Measurements from ENCODE around the gene ADCK2. TPM values are rescaled to one million over a fixed set of nuclear protein-coding genes. Genes with fewer than 3 reads are reported as not detected.
"Not testable (repeated sequence)": the region's sequence is repeated elsewhere in the genome, so short reads cannot be mapped to it uniquely, and the experiment has no call there.

The ADCK2 gene
- total RNA-seq, 2 donors from 2014 or later: 26.5 to 30.6 TPM

- TF ChIP-seq, protein P1, sequence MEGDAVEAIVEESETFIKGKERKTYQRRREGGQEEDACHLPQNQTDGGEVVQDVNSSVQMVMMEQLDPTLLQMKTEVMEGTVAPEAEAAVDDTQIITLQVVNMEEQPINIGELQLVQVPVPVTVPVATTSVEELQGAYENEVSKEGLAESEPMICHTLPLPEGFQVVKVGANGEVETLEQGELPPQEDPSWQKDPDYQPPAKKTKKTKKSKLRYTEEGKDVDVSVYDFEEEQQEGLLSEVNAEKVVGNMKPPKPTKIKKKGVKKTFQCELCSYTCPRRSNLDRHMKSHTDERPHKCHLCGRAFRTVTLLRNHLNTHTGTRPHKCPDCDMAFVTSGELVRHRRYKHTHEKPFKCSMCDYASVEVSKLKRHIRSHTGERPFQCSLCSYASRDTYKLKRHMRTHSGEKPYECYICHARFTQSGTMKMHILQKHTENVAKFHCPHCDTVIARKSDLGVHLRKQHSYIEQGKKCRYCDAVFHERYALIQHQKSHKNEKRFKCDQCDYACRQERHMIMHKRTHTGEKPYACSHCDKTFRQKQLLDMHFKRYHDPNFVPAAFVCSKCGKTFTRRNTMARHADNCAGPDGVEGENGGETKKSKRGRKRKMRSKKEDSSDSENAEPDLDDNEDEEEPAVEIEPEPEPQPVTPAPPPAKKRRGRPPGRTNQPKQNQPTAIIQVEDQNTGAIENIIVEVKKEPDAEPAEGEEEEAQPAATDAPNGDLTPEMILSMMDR (IDR thresholded peaks at IDR 0.05): no peak
- TF ChIP-seq POLR2AphosphoS5 (IDR thresholded peaks at IDR 0.05): no peak
- TF ChIP-seq POLR2A (IDR thresholded peaks at IDR 0.05): no peak
- H3K27ac ChIP-seq: peak overlapping the region; percentile 93 to 94
- 29% methylated on average over 24 of the region's 24 CpGs for WGBS
- no peaks in the 10 kb centered on the region for H3K36me3 ChIP-seq
- peaks cover 5% of the 10 kb centered on the region for H3K4me1 ChIP-seq (replicated peaks)
- H3K27me3 ChIP-seq (replicated peaks; ENCODE audit: insufficient read depth): no peaks in the 10 kb centered on the region
- no peaks in the 10 kb centered on the region for H3K9me3 ChIP-seq
- DNase-seq (ENCODE audit: low spot score): no peak
- intact Hi-C loops (cut with DNase I): loop anchor here (10.0 kb wide), 1 partner anchor 227 kb away; the partner anchor contains the start of gene BRAF
- H3K4me3 ChIP-seq: peak overlapping the region; percentile 69 to 79
Measured at GRCh38 chr7:140697447-140698143, 24.9 kb downstream of the ADCK2 start.

GRCh38 chr7:140698477-140698876, 25.7 kb downstream of the ADCK2 start:
- H3K4me1 ChIP-seq (replicated peaks): peaks cover 5% of the 10 kb centered on the region
- intact Hi-C loops (cut with DNase I): loop anchor here (10.0 kb wide), 1 partner anchor 226 kb away; the partner anchor contains the start of gene BRAF
- 88% methylated on average over 8 of the region's 8 CpGs for WGBS
- H3K36me3 ChIP-seq: no peaks in the 10 kb centered on the region
- TF ChIP-seq, protein P1 (IDR thresholded peaks at IDR 0.05): no peak
- TF ChIP-seq POLR2AphosphoS5 (IDR thresholded peaks at IDR 0.05): no peak
- no peak for TF ChIP-seq POLR2A (IDR thresholded peaks at IDR 0.05)
- no peak overlapping the region for H3K27ac ChIP-seq
- H3K9me3 ChIP-seq: no peaks in the 10 kb centered on the region
- DNase-seq (ENCODE audit: low spot score): no peak
- no peaks in the 10 kb centered on the region for H3K27me3 ChIP-seq (replicated peaks; ENCODE audit: insufficient read depth)
- no peak overlapping the region for H3K4me3 ChIP-seq

DNA sequence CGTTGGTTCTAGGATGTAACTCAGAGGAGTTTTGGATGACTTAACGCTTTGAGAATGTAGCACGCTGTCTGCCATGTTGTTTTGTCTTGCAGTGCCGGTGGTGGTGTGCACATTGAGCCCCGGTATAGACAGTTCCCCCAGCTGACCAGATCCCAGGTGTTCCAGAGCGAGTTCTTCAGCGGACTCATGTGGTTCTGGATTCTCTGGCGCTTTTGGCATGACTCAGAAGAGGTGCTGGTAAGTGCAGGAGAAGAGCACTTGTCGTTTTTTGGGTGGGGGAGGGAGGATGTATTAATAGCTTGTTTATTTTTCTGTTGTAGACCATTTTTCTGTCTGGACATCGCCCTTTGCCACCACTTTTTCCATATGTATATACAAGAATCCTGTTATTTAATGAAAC, 30.0 kb downstream of the ADCK2 start:
- H3K27ac ChIP-seq: no peak overlapping the region
- DNase-seq (ENCODE audit: low spot score): no peak
- no peaks in the 10 kb centered on the region for H3K36me3 ChIP-seq
- H3K4me3 ChIP-seq: no peak overlapping the region
- intact Hi-C loops (cut with DNase I): no loop called here
- WGBS: 90% methylated on average over 10 of the region's 10 CpGs
- H3K9me3 ChIP-seq: no peaks in the 10 kb centered on the region
- peaks cover 5% of the 10 kb centered on the region for H3K4me1 ChIP-seq (replicated peaks)
- no peaks in the 10 kb centered on the region for H3K27me3 ChIP-seq (replicated peaks; ENCODE audit: insufficient read depth)
- TF ChIP-seq POLR2A (IDR thresholded peaks at IDR 0.05) (no peak), POLR2AphosphoS5 (IDR thresholded peaks at IDR 0.05) (no peak)
- TF ChIP-seq, protein P1 (IDR thresholded peaks at IDR 0.05): no peak

GRCh38 chr7:140704205-140704604, 31.5 kb downstream of the ADCK2 start:
- Histone ChIP-seq H3K4me3 (no peak overlapping the region), H3K9me3 (no peaks in the 10 kb centered on the region), H3K27ac (no peak overlapping the region), H3K36me3 (no peaks in the 10 kb centered on the region), H3K4me1 (replicated peaks) (no peaks in the 10 kb centered on the region), H3K27me3 (replicated peaks; ENCODE audit: insufficient read depth) (no peaks in the 10 kb centered on the region)
- TF ChIP-seq POLR2AphosphoS5 (IDR thresholded peaks at IDR 0.05) (no peak), POLR2A (IDR thresholded peaks at IDR 0.05) (no peak)
- TF ChIP-seq, protein P1 (IDR thresholded peaks at IDR 0.05): no peak
- DNase-seq (ENCODE audit: low spot score): no peak
- 88% methylated on average over 2 of the region's 2 CpGs for WGBS
- intact Hi-C loops (cut with DNase I): no loop called here

DNA sequence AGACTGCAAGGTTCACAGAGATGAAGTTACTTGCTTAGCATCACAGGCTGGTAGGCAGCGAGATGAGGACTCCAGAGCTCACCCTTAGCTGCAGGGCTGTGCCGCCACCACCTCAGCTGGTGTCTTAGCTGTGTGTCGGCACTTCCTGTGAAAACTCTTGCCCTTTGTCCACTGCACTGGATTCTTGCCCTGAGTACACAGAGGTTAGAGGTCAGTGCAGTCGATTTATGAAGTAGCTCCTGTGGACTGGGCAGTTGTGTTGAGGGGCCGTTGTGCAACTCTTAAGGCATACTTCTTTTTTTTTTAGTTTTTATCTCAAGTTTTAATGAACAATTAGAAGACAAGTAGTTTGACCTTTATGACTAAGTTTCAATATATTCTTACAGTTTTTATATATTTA, 34.4 kb downstream of the ADCK2 start:
- WGBS: 85% methylated on average over 5 of the region's 5 CpGs
- DNase-seq (ENCODE audit: low spot score): no peak
- Histone ChIP-seq H3K4me1 (replicated peaks) (no peaks in the 10 kb centered on the region), H3K27ac (no peak overlapping the region), H3K36me3 (no peaks in the 10 kb centered on the region), H3K4me3 (no peak overlapping the region), H3K9me3 (no peaks in the 10 kb centered on the region), H3K27me3 (replicated peaks; ENCODE audit: insufficient read depth) (no peaks in the 10 kb centered on the region)
- intact Hi-C loops (cut with DNase I): no loop called here
- TF ChIP-seq, protein P1 (IDR thresholded peaks at IDR 0.05): no peak
- TF ChIP-seq POLR2AphosphoS5 (IDR thresholded peaks at IDR 0.05): no peak
- no peak for TF ChIP-seq POLR2A (IDR thresholded peaks at IDR 0.05)

DNA sequence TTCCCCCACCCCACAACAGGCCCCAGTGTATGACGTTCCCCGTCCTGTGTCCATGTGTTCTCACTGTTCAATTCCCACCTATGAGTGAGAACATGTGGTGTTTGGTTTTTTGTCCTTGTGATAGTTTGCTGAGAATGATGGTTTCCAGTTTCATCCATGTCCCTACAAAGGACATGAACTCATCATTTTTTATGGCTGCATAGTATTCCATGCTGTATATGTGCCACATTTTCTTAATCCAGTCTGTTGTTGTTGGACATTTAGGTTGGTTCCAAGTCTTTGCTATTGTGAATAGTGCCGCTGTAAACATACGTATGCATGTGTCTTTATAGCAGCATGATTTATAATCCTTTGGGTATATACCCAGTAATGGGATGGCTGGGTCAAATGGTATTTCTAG, 36.0 kb downstream of the ADCK2 start:
- 96% methylated on average over 4 of the region's 4 CpGs for WGBS
- intact Hi-C loops (cut with DNase I); H3K4me3 ChIP-seq: not testable (repeated sequence)

DNA sequence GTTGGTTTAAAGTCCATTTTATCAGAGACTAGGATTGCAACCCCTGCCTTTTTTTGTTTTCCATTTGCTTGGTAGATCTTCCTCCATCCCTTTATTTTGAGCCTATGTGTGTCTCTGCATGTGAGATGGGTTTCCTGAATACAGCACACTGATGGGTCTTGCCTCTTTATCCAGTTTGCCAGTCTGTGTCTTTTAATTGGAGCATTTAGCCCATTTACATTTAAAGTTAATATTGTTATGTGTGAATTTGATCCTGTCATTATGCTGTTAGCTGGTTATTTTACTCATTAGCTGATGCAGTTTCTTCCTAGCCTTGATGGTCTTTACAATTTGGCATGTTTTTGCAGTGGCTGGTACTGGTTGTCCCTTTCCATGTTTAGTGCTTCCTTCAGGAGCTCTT, 39.6 kb downstream of the ADCK2 start:
- H3K36me3 ChIP-seq; intact Hi-C loops (cut with DNase I); H3K4me1 ChIP-seq (replicated peaks); H3K9me3 ChIP-seq; H3K27ac ChIP-seq; H3K27me3 ChIP-seq (replicated peaks; ENCODE audit: insufficient read depth); DNase-seq (ENCODE audit: low spot score); H3K4me3 ChIP-seq: not testable (repeated sequence)

More for the DNA sequence above, 36.0 kb downstream of the ADCK2 start:
- DNase-seq (ENCODE audit: low spot score); H3K27me3 ChIP-seq (replicated peaks; ENCODE audit: insufficient read depth); H3K9me3 ChIP-seq; H3K36me3 ChIP-seq; H3K4me1 ChIP-seq (replicated peaks); H3K27ac ChIP-seq: not testable (repeated sequence)

Measured in prostate gland (tissue), 2 donors.